NB4 (cell line): ENCODE results near the gene HMCN2.

Experiments used
- POLR2A ChIP-seq: IDR thresholded peaks from 2 replicates; pipeline ENCODE4 v1.6.1; 2011; ENCODE audit warnings: mild to moderate bottlenecking; ENCODE audit not compliant: insufficient read length; ENCODE audit errors: extremely low read depth
- TF ChIP-seq, protein P1 (sequence below): IDR thresholded peaks from one replicate; pipeline ENCODE4 v1.5.1; 2012; ENCODE audit warnings: low read depth, low read length
- TF ChIP-seq, protein P2 (sequence below): IDR thresholded peaks from 2 replicates; pipeline ENCODE4 v1.6.1; 2011; ENCODE audit warnings: low read depth, low read length

DNA sequence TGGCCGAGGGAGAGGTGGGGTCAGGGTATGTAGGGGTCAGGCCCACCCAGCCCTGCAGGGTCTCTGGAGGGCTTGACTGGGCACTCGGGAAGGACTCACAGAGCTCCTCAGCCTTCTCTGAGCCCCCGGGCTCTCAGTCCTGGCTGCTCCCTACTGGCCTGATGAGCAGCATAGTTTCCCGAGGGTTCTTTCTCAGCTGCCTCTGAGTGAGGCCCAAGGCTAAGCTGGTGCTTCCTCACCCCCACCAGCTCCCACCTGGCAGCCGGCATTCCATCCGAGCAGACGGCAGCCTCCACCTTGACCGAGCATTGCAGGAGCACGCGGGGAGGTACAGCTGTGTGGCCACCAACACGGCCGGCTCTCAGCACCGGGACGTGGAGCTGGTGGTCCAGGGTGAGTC lies 56.0 kb downstream of the HMCN2 start:
- TF ChIP-seq, protein P1, sequence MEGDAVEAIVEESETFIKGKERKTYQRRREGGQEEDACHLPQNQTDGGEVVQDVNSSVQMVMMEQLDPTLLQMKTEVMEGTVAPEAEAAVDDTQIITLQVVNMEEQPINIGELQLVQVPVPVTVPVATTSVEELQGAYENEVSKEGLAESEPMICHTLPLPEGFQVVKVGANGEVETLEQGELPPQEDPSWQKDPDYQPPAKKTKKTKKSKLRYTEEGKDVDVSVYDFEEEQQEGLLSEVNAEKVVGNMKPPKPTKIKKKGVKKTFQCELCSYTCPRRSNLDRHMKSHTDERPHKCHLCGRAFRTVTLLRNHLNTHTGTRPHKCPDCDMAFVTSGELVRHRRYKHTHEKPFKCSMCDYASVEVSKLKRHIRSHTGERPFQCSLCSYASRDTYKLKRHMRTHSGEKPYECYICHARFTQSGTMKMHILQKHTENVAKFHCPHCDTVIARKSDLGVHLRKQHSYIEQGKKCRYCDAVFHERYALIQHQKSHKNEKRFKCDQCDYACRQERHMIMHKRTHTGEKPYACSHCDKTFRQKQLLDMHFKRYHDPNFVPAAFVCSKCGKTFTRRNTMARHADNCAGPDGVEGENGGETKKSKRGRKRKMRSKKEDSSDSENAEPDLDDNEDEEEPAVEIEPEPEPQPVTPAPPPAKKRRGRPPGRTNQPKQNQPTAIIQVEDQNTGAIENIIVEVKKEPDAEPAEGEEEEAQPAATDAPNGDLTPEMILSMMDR = no peak
- TF ChIP-seq POLR2A = no peak
- TF ChIP-seq, protein P2, sequence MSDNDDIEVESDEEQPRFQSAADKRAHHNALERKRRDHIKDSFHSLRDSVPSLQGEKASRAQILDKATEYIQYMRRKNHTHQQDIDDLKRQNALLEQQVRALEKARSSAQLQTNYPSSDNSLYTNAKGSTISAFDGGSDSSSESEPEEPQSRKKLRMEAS = no peak
